ENCODE results near the gene RAB5A.
"Not testable (repeated sequence)": the region's sequence is repeated elsewhere in the genome, so short reads cannot be mapped to it uniquely, and the experiment has no call there.

The RAB5A gene

DNA sequence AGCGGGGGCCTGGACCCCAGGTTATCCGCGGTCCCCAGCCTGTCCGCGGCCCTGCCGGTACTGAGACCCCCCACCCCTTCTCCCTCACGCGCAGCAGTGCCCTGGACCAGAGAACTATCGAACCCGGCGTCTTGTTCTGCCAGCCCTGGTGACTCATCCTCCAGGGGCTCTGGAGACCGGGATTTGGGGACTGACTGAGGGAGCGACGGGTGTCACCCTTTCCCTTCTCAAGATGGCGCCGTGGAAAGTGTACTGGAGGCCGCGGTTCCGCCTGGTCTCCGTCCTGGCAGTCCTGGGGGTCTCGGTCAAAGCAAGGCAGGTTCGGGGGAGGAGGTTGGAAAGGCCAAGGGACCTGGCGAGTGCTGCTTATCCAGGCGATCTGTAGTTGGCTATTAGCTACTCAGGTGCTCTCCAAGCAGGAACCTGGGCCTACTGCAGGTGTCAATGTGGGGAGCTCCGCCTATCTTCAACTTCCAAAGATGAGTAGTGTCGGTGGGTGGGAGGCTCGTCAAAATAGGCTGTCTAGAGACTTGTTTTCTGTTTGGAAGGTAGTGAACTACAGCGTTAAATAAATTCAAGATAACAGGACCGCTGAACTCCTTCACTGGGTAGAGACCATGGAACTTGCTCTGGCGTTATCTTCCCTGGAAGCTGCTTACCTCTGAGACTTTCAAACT, 790 bp downstream of the RAB5A start:
- DNase-seq (ENCODE audit: low read depth in 2 of 2, low spot score in 1 of 2), result peak; percentile 13 to 17

DNA sequence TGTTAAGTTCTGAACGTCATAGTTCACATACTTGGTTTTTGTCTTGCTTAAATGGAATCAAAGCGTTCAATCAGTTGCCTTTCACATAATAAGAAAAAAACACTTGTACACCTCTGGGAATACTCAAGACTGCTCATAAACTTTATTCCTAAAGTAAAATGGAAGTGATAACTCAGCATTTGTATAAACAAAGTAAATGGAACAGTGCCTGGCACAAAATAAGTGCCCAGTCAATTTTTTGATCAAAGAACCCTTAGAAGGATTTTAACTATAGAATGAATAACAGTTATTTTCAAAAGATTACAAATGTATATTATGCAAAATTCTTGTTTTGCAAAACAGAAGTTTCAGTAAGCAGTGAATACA, 1.3 kb downstream of the RAB5A start:
- no peak for DNase-seq (ENCODE audit: low read depth in 2 of 2, low spot score in 1 of 2)

DNA sequence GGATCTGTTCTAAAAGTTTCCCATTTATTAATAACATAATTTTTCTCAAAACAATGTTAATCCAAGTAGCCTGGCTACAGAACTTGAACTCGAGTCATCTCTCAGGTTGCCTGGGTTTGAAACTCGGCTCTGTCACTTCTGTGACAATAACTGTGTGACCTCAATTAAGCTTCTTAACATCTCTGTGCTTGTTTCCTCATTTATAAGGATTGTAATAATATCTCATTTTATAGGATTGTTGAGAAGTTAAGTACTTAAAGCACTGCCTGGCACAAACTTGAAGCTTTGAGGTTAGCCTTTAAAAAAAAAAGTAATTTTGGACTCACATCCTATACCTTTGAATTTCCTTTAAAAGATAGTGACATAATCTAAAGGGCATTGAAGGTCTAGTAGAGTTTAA, 3.4 kb downstream of the RAB5A start:
- no peak for DNase-seq (ENCODE audit: low read depth in 2 of 2, low spot score in 1 of 2)

DNA sequence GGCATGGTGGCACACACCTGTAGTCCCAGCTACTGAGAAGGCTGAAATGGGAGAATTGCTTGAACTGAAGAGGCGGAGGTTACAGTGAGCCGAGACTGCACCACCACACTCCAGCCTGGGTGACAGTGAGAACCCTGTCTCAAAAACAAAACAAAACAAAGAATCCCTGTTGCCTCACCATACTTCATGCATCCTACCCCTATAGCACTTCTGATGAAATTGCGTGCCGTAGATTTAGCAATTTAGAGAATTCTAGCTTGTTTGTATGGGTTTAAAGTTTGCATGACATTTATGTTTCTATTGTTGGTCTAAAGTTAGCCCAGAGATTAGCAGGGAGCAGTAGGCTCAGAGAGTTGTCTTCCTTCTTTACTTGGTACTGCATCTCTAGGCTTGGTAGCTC, 7.8 kb downstream of the RAB5A start:
- no peak for DNase-seq (ENCODE audit: low read depth in 2 of 2, low spot score in 1 of 2)

DNA sequence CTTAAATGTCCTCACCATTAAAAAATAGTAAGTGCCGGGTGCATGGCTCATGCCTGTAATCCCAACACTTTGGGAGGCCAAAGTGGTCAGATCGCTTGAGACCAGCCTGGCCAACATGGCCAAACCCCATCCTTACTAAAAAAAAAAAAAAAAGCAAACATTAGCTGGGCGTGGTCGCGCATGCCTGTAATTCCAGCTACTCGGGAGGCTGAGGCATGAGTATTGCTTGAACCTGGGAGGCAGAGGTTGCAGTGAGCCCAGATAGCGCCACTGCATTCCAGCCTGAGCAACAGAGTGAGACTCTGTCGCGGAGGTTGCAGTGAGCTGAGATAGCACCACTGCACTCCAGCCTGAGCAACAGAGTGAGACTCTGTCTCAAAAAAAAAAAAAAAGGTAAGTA, 10.5 kb downstream of the RAB5A start:
- not testable (repeated sequence) for DNase-seq (ENCODE audit: low read depth in 2 of 2, low spot score in 1 of 2)

DNA sequence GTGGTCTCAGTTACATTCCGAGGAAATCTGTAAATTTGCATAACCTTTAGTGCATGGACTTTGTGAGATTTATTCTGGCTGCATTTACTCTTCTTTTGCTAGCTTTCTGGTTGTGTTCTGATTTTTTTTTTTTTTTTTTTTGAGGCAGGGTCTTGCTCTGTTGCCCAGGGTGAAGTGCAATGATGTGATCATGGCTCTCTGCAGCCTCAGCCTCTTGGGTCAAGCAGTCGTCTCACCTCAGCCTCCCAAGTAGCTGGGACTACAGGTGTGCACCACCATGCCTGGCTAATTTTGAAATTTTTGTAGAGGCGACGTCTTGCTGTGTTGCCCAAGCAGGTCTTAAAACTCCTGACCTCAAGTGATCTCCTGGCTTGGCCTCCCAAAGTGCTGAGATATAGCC, 12.6 kb downstream of the RAB5A start:
- DNase-seq (ENCODE audit: low read depth in 2 of 2, low spot score in 1 of 2), result no peak

DNA sequence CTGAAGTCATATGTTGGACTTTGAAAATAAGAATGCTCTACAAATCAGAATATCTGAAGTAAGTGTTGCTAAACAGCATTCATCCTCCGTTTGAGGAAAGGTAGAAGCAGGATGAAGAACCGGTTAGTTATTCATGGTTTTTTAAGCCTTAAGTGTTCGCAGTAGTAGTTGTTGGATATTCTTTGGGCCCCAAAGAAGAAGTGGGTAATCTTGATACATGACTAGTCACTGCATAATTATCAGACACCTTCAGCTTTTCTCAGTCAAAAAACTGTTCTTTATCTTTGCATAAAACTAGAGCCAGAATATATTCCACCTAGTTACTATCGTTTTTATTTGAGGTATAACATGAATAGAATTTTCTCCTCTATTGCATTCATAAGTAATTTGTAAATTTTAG, 13.8 kb downstream of the RAB5A start:
- no peak for DNase-seq (ENCODE audit: low read depth in 2 of 2, low spot score in 1 of 2)

DNA sequence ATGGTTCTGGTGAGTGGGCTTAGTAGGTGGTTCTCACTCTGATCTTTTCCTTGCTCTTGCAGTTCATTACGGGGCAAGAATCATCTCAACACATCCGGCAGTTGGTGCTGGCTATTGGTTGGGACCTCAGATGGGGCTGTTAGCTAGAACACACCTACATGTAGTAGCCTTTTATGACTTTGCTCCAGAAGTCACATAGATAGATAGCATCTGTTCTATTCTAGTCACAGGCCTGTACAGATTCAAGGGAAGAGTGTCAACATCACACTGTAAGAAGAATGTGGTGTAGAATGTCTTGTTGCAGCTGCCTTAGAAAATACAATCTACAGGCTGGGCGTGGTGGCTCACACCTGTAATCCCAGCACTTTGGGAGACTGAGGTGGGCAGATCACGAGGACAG, 15.1 kb downstream of the RAB5A start:
- DNase-seq (ENCODE audit: low read depth in 2 of 2, low spot score in 1 of 2), result no peak

DNA sequence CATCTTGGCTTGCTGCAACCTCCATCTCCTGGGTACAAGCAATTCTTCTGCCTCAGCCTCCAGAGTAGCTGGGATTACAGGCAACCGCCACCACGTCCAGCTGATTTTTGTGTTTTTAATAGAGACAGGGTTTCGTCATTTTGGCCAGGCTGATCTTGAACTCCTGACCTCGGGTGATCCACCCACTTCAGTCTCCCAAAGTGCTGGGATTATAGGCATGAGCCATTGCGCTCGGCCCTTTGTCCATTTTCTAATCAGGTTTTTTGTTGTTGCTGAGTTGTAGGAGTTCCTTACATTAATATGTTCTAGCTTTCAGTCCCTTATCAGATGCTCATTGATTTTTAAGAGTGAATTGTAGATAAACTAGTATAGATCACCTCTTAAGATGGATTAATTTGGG, 20.3 kb downstream of the RAB5A start:
- no peak for DNase-seq (ENCODE audit: low read depth in 2 of 2, low spot score in 1 of 2)

DNA sequence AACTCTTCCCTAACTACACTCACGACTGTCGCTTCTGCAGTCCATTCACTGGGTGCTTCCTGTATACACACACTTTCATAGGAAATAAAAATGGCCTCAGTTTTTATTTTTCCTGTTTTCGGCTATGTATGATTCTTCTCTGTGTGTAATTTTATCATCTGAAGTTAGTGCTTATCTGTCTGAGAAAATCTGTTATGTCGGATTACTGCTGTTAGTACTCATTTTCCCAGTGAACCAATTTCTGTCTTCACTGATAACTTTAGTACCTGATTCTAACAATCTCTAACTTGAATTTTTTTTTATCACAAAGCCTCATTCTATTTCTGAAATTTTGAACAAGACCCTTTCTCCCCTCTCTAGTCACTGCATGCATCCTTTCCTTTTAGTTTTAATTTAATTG, 20.9 kb downstream of the RAB5A start:
- DNase-seq (ENCODE audit: low read depth in 2 of 2, low spot score in 1 of 2), result no peak

DNA sequence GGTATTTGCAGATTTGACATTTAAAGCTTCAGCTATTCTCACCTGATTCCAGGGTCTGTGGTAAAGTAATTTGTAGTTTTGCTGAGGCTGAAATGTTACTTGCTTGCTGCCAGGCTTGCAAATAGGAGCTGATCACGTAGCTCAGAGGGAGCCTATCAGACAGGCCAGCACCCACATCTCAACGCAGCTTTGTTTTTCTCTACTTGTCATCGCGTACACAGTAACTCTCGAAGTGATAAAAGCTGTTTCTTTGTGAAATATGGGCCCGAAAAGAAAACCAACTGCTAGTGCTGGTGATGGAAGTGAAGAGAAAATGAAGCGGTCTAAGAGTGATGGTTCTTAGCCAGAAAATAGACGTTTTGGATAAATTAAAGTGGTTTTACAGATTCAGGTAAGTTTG, 23.4 kb downstream of the RAB5A start:
- DNase-seq (ENCODE audit: low read depth in 2 of 2, low spot score in 1 of 2), result no peak

DNA sequence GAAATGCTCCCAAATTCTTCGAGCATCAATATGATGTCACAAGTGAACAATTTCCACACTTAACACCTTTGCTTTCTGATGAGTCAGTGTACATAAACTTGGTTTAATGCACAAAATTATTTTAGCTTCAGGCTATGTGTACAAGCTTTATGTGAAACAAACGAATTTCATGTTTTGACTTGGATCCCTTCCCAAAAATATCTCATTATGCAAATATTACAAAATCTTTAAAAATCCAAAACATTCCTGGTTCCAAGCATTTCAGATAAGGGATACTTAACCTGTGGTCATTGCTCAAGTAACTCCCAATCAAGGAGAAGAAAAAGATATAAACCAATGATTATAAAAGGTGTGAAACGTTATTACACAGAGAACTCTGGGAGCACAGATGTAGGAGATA, 25.2 kb downstream of the RAB5A start:
- no peak for DNase-seq (ENCODE audit: low read depth in 2 of 2, low spot score in 1 of 2)

DNA sequence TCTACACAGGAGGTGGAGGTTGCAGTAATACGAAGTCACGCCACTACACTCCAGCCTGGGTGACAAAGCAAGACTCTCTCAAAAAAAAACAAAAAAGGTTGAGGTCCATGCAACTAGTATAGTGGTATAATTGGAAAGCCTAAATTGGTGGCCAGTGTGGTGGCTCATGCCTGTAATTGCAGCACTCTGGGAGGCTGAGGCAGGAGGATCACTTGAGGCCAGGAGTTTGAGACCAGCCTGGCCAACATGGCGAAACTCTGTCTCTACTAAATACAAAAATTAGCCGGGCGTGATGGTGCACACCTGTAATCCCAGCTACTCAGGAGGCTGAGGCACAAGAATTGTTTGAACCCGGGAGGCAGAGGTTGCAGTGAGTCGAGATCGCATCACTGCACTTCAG, 42.0 kb downstream of the RAB5A start:
- not testable (repeated sequence) for DNase-seq (ENCODE audit: low read depth in 2 of 2, low spot score in 1 of 2)

DNA sequence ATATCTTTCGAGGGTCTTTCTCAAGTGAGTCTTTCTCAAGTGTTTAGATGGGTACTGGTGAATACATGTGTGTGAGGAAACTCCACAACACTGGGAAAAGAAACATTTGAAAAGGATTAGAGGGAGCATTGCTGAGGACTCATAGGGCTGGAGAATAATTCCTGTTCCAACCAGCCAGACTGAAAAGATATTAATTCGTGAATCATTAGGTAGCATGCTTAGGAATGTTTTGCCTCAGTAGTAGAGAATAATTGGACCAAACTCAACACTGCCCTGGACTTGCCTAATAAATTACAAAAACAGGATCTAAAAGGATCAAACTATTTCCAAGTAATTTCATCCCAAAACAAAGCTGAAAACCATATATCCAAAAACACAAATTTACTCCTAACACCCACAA, 47.9 kb downstream of the RAB5A start:
- DNase-seq (ENCODE audit: low read depth in 2 of 2, low spot score in 1 of 2), result no peak

DNA sequence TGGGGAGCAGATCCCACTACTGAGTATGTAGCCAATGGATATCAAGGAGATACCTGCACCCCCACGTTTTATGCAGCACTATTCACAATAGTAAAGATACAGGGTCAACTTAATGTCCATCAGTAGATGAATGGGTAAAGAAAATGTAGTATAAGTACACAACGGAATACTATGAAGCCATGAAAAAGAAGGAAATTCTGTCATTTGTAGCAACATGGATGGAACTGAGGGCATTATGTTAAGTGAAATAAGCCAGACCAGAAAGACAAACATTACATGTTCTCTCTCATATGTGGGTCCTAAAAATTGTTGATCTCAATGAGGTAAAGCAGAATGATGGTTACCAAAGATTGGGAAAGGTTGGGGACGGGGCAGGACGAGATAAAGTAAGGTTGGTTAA, 50.6 kb downstream of the RAB5A start:
- no peak for DNase-seq (ENCODE audit: low read depth in 2 of 2, low spot score in 1 of 2)

DNA sequence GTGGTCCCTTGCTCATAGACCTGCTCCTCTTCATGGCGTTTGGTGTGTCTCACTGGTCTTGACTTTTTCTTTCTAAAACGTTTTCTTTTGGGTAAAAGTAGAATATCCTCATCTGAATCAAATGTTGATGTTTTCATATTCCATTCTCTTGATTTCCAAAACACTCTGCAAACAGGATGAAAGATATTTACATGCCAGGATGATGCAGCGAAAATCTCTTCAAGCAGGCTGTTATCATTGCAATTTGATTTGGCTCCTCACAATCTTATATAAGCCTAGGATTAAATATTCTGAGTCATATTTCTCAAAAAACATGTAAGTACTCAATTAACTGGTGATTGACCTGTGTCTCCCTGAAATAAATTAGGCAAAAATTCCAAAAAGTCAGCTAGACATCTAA, 55.0 kb downstream of the RAB5A start:
- no peak for DNase-seq (ENCODE audit: low read depth in 2 of 2, low spot score in 1 of 2)

DNA sequence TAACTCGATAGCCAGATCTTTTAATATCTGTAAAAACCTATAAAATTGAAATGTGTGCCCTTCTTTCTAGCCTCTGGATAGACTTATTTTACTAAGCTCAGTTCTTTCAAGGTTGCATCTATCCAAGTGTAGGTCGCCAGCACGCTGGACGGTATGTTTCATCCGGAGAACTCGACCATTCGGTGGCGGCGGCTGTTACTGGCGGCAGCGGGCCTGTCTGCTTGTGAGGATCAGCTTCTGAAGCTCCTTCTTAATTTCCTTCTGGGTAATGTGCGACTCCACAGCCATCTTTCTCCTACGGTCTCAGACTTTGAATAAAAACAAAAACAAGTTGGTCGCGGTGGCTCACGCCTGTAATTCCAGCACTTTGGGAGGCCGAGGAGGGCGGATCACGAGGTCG, 61.1 kb downstream of the RAB5A start:
- DNase-seq (ENCODE audit: low read depth in 2 of 2, low spot score in 1 of 2), result no peak

DNA sequence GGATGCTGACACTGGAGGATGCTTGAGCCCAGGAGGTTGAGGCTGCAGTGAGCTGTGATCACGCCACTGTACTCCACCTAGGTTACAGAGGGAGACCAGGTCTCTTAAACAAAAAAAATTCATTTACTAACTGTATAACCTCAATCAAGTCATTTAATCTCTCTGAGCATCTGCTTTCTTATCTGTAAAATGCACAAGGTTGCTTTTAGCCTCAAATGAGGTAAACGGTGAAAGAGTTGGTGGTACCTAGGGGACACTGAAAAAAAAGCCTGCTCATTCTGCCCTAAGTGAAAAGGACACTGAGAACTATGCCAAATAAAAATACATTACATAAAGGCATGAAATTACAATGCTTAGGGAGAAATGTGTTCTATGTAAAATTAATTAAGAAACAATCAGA, 61.7 kb downstream of the RAB5A start:
- no peak for DNase-seq (ENCODE audit: low read depth in 2 of 2, low spot score in 1 of 2)

DNA sequence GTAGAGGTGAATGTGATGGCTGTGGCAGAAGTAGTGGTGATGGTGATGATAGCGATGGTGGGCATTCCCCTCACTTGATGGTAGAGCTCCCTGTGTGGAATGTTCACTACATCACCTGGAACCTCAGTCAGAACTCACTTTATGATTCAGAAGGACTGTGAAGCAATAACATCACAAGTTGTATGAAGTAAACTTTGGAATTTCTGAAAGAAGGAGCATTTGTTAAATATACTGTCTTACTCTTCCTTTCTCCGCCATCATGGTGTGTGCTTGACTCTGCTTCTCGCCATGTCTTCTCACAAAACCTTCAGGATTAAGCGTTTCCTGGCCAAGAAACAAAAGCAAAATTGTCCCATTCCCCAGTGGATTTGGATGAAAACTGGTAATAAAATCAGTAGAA, 65.3 kb downstream of the RAB5A start, which contains the start of gene PP2D1:
Gene PP2D1, minus strand, starts transcription at position 101 of the 400 bp plus-strand sequence. CDS start 192 bp downstream, outside the sequence.
- DNase-seq (ENCODE audit: low read depth in 2 of 2, low spot score in 1 of 2), result no peak

DNA sequence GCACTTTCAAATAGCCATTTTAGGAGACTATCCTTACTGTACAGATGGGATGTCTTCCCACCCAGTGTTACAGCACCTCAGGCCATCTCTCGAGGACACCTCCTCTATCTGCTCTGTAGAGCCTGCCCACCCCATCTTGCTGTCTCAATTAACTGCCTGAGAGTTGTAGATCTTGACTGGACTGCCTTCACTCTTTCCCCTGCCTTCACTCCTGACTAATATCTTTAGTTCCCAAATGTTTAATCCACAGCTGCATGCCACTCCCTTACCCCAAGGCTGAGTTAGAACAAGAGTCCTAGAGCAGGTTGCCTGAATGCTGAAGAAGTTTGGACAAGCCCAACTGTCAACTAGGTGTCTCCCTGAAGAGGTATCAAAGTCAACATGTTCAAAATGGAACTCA, 66.5 kb downstream of the RAB5A start:
- no peak for DNase-seq (ENCODE audit: low read depth in 2 of 2, low spot score in 1 of 2)

DNA sequence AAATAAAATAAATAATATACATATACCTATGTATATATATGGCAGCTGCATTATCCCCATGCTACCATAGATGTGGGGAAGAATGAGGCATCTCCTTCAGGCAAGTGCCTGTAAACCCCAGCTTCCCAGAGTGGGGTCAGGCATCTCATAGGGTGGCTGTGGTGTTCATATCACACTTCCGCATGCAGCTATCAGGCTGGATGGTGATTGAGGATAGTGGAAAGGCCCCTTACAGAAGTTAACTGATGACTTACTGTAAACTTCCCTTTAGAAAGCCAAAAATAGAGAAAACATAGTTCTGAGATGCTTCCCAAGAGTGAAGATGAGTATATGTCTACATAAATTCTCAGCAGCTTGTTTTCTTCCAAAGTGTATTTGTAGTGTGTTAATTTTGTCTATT, 68.6 kb downstream of the RAB5A start:
- no peak for DNase-seq (ENCODE audit: low read depth in 2 of 2, low spot score in 1 of 2)

DNA sequence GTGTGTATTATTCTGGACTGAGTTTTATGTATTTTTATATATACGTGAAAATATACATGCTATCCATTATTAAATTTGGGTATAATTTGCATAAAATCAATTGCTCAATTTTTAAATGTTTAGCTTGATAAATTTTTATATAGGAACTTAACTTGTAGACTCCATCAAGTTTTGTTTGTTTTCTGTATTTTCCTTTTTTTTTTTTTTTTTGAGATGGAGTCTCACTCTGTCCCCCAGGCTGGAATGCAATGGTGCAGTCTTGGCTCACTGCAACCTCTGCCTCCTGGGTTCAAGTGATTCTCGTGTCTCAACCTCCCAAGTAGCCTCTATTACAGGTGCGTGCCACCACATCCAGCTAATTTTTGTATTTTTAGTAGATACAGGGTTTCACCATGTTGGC, 69.2 kb downstream of the RAB5A start:
- DNase-seq (ENCODE audit: low read depth in 2 of 2, low spot score in 1 of 2), result not testable (repeated sequence)

DNA sequence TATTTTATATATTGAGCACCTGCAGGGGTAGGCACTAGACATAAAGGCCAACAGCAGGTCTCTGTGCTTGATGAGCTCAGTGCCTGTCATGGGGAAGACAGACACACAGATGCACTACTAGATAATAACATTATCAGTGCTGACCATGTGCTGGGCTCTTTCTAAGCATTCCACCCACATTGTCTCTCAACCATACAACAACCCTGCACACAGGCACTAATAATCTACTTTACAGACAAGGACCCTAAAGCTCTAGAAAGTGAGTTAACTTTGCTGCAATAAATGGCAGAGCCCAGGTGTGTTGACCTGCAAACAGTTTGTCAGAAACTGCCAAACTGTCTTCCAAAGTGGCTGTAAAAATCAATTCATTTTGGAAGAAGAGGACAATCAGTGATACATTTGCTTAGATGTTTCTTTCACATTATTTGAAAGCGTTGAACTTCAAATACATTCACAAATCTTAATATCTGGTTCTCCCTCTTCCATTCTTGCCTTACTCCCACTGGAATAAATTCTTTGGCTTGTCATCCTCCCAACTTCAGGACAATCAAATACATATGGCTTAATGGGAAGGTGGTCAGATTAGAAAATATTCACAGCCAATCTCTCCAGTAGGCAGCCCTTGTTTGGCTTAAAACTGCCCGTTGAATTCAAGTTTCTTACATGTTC, 76.2 kb downstream of the RAB5A start:
- no peak for DNase-seq (ENCODE audit: low read depth in 2 of 2, low spot score in 1 of 2)
